Measurements from ENCODE around the gene CEACAM19.
"Not testable (repeated sequence)": the region's sequence is repeated elsewhere in the genome, so short reads cannot be mapped to it uniquely, and the experiment has no call there.

CEACAM19 gene

DNA sequence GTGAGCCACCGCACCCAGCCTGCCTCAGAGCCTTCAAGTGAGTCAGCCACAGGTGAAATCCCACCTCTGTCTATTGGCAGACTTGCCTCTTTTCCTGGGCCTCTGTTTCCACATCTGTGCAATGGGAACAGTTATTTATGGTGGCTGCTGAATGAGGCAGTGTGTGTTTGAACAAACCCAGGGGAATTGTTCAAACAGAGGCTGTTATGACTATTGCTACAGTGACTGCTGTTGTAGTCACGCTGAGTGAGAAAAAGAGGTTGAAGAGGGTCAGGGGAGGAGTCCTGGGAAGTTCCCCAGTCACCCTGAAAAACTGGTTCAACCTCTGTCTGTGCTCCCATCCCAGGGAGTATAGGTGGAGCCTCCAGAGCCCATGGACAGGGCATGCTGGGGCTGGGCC lies at the start of gene CEACAM19:
Gene CEACAM19, plus strand, starts transcription at position 83 of the 400 bp plus-strand sequence. CDS start 450 bp downstream, outside the sequence.
- no peak for DNase-seq

GRCh38 chr19:44623080-44623479 lies 48.2 kb upstream of the CEACAM19 start:
- DNase-seq, result no peak

DNA sequence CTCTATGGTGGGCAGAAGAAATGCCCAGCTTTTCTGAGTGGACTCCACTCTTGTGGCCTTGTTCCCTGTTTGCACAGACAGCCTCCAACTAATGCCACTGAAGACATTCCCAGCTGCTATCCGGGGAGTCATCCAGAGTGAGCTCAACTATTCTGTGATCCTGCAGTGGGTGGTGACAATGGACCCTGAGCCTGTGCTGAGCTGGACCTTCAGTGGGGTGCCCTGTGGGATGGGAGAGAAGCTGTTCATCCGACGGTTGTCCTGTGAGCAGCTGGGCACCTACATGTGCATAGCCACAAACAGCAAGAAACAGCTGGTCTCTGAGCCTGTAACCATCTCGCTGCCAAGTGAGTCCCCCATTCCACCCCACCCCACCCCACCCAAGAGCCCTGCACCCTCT lies 47.7 kb upstream of the CEACAM19 start:
- DNase-seq, result no peak

- no peak for DNase-seq
Measured at GRCh38 chr19:44624840-44625354, 46.4 kb upstream of the CEACAM19 start.

- DNase-seq, result not testable (repeated sequence)
Measured at GRCh38 chr19:44625637-44626036, 45.6 kb upstream of the CEACAM19 start.

- no peak for DNase-seq
Measured at GRCh38 chr19:44626048-44626624, 45.1 kb upstream of the CEACAM19 start.

GRCh38 chr19:44627631-44628030 lies 43.7 kb upstream of the CEACAM19 start:
- DNase-seq, result no peak

DNA sequence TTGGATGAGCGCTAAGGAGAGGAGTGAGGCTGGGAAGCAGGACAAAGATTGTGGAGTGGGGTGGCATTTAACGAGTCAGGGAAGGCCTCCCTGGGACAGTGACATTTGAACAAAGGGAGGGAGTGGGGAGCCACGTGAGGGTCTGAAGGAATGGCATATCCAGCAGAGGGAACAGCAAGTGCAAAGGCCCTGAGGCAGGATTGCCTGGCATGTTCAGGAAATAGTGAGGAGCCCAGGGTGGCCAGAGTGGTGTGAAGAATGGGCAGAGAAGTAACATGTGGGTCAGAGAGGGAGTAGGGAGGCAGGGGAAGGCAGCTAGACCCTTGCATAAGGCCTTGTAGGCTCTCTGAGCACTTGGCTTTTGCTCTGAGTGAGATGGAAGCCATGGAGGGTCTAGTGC lies 42.5 kb upstream of the CEACAM19 start:
- no peak for DNase-seq

GRCh38 chr19:44631611-44632010 lies 39.7 kb upstream of the CEACAM19 start:
- not testable (repeated sequence) for DNase-seq

DNA sequence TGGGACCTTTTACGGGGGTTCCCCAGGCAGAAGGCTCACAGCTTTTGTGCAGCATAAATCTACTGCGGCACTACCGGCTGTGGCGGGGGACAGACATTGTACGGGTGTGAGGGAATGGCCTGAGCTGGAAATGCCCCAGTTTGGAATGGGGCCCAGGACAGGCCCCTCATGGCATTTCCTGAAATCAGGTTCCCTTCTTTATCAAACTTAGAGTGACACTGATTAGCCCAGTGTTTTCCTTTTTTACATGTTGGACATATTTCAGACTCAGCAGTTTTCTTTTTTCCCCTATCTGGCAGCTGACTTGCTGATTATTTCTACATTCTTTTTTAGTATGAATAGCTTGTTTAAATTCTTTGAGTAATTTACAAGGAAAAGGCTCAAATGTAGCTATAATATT lies 37.2 kb upstream of the CEACAM19 start:
- not testable (repeated sequence) for DNase-seq

DNA sequence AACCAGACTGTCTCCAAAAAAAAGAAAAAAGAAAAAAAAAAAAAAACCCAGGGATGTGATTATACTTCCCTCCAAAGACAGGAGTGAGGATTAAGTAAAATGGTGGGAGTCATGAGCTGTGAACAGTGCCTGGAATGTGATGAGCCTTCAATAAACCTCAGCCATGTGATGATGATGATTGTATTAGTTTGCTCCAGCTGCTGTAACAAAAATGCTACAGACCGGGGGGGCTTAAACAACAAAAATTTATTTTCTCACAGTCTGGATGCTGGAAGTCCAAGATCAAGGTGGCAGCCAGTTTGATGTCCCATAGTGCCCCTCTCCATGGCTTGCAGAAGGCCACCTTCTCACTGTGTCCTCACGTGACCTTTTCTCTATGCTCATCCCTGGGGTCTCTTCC lies 36.5 kb upstream of the CEACAM19 start:
- no peak for DNase-seq

- DNase-seq, result no peak
Measured at GRCh38 chr19:44635581-44636438, 35.5 kb upstream of the CEACAM19 start.

DNA sequence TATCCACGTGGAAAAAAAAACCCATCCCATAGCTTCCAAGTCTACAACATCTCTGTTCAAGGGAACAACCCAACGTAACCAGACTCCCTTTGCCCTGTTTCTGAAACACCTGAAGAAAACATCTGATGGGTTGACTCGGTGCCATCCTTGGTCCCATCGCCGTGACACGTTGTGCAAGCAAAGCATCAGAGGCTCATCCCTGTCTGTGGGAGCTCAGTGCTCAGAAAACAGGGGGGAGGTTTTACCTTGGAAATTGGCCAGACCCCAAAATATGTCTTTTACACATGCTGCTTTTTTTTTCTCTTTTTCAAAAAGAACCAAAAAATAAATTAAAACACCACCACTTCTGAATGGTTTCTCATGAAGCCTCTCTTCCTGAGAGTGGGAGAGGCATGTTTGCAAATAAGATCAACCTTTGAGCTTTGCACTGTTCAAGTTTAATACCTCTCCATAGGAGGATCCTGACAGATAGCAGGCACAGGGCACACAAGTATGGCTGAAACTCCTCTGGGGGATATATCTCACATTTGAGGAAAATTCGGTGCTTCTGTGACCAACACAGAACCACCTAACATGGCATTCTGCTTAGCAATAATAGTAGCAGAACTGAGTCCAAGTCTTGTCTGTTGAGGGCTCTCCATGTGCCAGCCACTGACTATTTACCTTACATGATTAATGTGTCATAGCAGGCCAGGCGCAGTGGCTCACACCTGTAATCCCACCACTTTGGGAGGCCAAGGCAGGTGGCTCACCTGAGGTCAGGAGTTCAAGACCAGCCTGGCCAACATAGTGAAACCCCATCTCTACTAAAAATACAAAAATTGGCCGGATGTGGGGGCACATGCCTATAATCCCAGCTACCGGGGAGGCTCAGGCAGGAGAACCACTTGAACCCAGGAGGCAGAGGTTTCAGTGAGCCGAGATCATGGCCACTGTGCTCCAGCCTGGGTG lies 34.6 kb upstream of the CEACAM19 start:
- no peak for DNase-seq

- no peak for DNase-seq
Measured at GRCh38 chr19:44637390-44637764, 33.9 kb upstream of the CEACAM19 start.

DNA sequence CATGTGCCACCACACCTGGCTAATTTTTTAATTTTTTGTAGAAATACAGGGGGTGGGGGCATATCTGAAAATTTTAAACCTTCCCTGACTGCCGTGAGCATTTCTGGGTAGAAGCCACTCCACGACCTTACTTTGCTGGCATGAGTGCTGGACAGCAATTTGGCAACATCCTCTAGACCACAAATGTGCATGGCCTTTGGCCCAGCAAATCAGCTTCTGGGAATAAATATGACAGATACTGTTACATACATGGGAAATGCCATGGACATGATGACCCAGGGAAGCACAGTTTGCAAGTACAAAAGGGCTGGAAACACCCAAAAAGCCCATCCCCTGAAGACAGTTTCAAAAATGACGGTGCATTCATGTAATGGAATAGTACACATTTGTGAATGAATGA lies 30.8 kb upstream of the CEACAM19 start:
- DNase-seq, result no peak

DNA sequence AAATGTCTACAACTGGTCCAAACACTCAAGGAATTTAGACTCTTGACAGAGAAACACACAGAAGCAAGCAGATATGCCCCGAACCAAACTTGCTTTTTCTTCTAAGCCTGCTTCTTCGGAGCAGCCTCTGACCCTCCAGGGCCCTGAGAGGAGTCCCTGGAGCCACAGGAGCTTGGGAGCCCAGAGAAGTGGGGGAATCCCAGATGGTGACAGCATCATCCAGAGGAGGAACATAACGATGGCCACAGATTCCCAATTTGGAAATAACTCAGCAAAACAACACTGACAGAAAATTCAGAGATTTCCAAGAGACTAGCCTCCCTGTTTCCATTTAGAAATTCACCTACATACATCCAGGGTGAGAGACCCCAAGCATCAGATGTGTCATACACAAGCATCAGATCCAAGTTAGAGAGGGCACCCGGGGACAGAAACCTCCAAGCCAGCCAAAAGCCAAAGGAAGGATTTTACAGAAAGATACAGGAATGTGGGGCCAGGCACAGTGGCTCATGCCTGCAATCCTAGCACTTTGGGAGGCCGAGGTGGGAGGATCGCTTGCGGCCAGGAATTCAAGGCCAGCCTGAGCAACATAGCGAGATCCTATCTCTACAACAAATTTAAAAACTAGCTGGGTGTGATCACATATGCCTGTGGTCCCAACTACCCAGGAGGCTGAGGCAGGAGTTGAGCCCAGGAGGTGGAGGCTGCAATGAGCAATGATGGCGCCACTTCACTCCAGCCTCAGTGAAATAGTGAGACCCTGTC lies 29.6 kb upstream of the CEACAM19 start:
- DNase-seq, result no peak

DNA sequence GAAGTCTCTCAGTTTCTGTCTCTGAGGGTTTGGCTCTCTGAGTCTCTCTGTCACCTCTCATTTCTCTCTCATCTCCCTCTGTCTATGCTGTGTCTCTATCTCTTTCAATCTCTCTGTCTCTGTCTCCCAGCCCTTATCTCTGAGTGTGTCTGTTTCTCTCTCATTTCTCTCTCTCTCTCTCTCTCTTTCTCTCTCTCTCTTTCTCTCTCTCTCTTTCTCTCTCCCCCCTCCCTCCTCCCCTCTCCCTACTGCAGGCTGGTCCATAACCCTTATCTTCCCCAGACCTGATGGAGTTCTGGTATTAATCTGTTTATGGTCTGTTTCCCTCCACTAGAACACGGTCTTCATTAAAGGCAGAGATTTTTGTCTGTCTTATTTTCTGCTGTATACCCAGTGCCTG lies 28.9 kb upstream of the CEACAM19 start:
- DNase-seq, result no peak

DNA sequence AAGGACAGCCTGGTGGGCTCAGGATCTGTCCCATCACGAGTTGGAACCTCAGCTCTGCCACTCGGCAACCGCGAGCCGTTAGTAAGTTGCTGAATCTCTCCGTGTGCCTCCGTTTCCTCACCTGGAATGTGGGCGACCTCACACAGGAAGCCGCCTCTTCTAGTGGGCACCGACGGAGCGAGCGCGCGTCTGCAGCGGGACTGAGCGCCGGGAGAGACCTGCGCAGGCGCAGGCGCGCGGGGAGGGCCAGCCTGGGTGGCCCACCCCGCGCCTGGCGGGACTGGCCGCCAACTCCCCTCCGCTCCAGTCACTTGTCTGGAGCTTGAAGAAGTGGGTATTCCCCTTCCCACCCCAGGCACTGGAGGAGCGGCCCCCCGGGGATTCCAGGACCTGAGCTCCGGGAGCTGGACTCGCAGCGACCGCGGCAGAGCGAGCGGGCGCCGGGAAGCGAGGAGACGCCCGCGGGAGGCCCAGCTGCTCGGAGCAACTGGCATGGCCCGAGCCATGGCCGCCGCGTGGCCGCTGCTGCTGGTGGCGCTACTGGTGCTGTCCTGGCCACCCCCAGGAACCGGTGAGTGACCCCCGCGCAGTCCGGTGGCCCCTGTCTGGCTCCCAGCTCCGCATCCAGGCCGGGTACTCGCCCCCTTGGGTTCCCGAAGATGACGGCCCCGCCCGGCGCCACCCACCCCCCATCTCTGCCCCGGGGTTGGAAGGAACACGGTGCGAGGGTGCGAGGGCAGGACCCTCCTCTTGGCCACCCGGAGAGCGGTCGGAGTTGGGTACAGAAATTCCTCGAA lies 27.5 kb upstream of the CEACAM19 start, which contains the start of gene PVR:
Gene PVR, plus strand, starts transcription at position 306 of the 797 bp plus-strand sequence. Its CDS starts 187 bp downstream, at position 493.
- DNase-seq, result peak; percentile 55

DNA sequence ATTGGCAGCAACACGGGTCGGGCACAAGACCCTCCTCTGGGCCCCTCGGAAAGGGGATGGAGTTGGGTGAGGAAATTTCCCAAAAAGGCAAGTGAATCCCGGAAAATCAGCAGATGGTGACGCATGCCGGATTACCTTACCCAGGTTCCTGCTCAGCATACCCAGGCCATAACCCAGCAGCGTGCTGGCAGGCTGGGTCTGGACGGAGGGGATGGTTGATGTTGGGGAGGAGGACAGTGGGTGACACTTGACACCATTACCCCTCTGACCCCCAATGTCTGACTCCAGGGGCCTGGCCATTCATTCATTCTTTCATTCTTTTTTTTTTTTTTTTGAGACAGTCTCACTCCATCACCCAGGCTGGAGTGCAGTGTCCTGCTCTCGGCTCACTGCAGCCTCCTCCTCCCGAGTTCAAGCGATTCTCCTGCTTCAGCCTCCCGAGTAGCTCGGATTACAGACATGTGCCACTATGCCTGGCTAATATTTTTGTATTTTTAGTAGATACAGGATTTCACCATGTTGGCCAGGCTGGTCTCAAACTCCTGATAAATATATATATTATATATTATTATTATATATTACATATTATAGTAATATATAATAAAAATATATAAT lies 26.8 kb upstream of the CEACAM19 start:
- DNase-seq, result peak; percentile 13

- DNase-seq, result no peak
Measured at GRCh38 chr19:44645407-44646048, 25.8 kb upstream of the CEACAM19 start.
